OCI-LY3 (cell line): ENCODE results near the gene LACRT.

Experiments used
- H2AFZ ChIP-seq: fragments of 200-600, 300-600 bp; shearing (Covaris generic); 2 replicates; pipeline ENCODE4 v1.6.0; 2014; ENCODE audit warnings: antibody characterized with exemption, low read depth, low read length
- H3K27ac ChIP-seq: fragments of 200-600, 300-600 bp; sonication (generic); 2 replicates; pipeline ENCODE4 v1.5.1; 2014; ENCODE audit warnings: mild to moderate bottlenecking, low read length, moderate library complexity, mixed read lengths
- H3K27me3 ChIP-seq: fragments of 200-600, 300-600 bp; sonication (generic); 2 replicates; pipeline ENCODE4 v1.6.1; 2014; ENCODE audit warnings: low read depth, low read length, mixed read lengths
- H3K36me3 ChIP-seq: fragments of 200-600, 300-600 bp; sonication (generic); replicated peaks from 2 replicates; pipeline ENCODE3; 2014; ENCODE audit warnings: low read depth, low read length, mixed read lengths
- H3K4me1 ChIP-seq: fragments of 300-600, 200-600 bp; sonication (generic); 2 replicates; pipeline ENCODE4 v1.6.1; 2014; ENCODE audit warnings: low read length, mixed read lengths
- H3K4me2 ChIP-seq: fragments of 200-600, 300-600 bp; sonication (generic); 2 replicates; pipeline ENCODE4 v1.6.1; 2014; ENCODE audit warnings: low read length, mixed read lengths
- H3K4me3 ChIP-seq: fragments of 300-600, 200-600 bp; sonication (generic); 2 replicates; pipeline ENCODE4 v1.5.1; 2014; ENCODE audit warnings: antibody characterized with exemption, mild to moderate bottlenecking, low read length, moderate library complexity
- H3K79me2 ChIP-seq: fragments of 300-600, 200-600 bp; shearing (Covaris generic); 2 replicates; pipeline ENCODE4 v1.6.1; 2014; ENCODE audit warnings: mild to moderate bottlenecking, low read length, mixed read lengths
- H3K9ac ChIP-seq: fragments of 300-600, 200-600 bp; shearing (Covaris generic); 2 replicates; pipeline ENCODE4 v1.6.0; 2014; ENCODE audit warnings: mild to moderate bottlenecking, low read length, moderate library complexity
- H3K9me3 ChIP-seq: fragments of 200-600, 300-600 bp; shearing (Covaris generic); 2 replicates; pipeline ENCODE4 v1.6.1; 2014; ENCODE audit warnings: low read length, mixed read lengths; ENCODE audit not compliant: insufficient read depth
- H4K20me1 ChIP-seq: fragments of 200-600, 300-600 bp; sonication (generic); 2 replicates; pipeline ENCODE4 v1.6.1; 2016; ENCODE audit warnings: low read length, mixed read lengths; ENCODE audit not compliant: insufficient read depth
- EZH2phosphoT487 ChIP-seq: fragments of 200-600 bp; shearing (Covaris generic); IDR thresholded peaks from 2 replicates; pipeline ENCODE4 v1.6.1; 2018; ENCODE audit warnings: antibody characterized with exemption, mixed run types, low read depth
- TF ChIP-seq, protein P1 (sequence below): fragments of 200-600, 300-600 bp; sonication (generic); IDR thresholded peaks from 2 replicates; pipeline ENCODE4 v1.5.1; 2014; ENCODE audit warnings: antibody characterized with exemption, low read length, low read depth

LACRT gene

DNA sequence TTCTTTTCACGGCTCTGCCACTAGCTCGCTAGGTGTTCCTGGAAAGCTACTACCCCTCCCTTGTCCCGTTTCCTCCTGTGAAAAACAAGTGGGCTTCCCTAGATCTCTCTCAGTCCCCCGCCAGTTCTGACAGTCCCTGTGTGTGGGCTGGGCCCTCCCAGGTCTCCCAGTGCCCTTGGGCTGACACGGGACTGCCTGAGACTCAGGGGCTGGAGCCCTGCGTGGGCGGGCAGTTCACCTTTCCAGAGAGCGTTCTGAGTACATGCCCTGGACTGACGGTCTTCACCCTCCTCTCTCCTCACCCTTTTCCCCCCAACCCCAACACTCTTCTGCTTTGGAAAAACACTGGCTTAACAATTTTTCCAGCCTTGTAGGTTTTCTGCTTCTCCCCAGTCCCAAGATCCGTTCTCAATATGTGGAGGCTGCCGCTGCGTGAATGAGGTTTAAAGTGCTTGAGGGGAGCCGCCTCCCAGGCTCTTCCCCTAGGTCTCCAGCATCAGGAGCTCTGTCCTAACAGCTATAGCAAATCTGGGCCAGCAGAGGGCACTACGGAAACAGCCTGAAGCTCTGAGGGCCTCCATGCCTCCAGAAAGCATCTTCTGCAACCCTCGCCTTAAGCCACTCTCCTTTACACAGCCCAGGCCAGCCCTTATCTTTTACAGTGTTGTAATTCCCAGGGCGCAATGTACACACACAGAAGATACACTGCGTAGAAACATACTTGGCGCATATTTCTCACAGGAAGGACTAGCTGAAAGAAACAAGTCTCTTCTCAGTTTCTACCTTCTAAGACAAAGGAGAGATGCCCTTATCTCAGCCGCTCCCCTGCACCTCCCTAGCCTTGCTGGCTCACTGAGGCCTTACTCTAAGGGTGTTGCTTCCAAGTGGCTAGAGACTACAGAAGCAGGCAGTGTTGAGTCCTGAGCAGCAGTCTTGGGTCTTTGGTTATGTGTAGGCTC is 23.9 kb upstream of the LACRT start:
- Histone ChIP-seq H3K4me1 (peaks cover 5% of the 10 kb centered on the region; the same call in 1 of the 2 replicates), H3K27me3 (peaks cover 28% of the 10 kb centered on the region), H2AFZ (no peak overlapping the region), H3K4me2 (no peak overlapping the region), H3K27ac (no peak overlapping the region), H4K20me1 (no peaks in the 10 kb centered on the region), H3K4me3 (no peak overlapping the region), H3K9ac (no peak overlapping the region), H3K36me3 (no peaks in the 10 kb centered on the region), H3K79me2 (no peaks in the 10 kb centered on the region), H3K9me3 (no peaks in the 10 kb centered on the region)
- TF ChIP-seq EZH2phosphoT487 = no peak
- TF ChIP-seq, protein P1, sequence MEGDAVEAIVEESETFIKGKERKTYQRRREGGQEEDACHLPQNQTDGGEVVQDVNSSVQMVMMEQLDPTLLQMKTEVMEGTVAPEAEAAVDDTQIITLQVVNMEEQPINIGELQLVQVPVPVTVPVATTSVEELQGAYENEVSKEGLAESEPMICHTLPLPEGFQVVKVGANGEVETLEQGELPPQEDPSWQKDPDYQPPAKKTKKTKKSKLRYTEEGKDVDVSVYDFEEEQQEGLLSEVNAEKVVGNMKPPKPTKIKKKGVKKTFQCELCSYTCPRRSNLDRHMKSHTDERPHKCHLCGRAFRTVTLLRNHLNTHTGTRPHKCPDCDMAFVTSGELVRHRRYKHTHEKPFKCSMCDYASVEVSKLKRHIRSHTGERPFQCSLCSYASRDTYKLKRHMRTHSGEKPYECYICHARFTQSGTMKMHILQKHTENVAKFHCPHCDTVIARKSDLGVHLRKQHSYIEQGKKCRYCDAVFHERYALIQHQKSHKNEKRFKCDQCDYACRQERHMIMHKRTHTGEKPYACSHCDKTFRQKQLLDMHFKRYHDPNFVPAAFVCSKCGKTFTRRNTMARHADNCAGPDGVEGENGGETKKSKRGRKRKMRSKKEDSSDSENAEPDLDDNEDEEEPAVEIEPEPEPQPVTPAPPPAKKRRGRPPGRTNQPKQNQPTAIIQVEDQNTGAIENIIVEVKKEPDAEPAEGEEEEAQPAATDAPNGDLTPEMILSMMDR = peak; percentile 71

DNA sequence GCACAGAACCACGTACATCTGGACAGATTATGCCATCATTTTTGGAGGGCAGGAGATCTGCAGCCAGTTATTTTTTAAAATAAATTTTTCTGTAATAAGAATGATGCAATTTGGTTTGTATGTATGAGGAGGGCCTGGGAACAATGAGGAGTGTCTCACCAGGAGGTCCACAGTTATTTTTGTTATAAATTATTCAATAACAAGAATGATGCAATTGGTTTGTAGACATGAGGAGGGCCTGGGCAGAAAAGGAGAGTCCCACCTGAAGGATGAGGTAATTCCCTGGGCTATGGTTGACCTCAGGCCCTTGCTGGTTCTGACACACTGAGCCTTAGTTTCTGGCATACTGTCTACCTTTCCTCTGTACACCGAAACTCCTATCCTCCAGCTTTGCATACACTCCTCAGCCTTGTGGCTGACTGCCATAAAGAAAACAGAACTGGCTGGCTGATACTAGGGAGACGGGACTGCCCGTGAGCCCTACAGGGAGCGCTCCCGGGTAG is 22.5 kb upstream of the LACRT start:
- no peaks in the 10 kb centered on the region for H4K20me1 ChIP-seq
- no peaks in the 10 kb centered on the region for H3K9me3 ChIP-seq
- H3K27me3 ChIP-seq = peaks cover 37% of the 10 kb centered on the region
- H3K79me2 ChIP-seq = no peaks in the 10 kb centered on the region
- peaks cover 5% of the 10 kb centered on the region; the same call in 1 of the 2 replicates for H3K4me1 ChIP-seq
- H3K4me2 ChIP-seq = no peak overlapping the region
- TF ChIP-seq, protein P1 = no peak
- TF ChIP-seq EZH2phosphoT487 = no peak
- H3K4me3 ChIP-seq = no peak overlapping the region
- H3K36me3 ChIP-seq = no peaks in the 10 kb centered on the region
- H3K9ac ChIP-seq = no peak overlapping the region
- no peak overlapping the region for H3K27ac ChIP-seq
- H2AFZ ChIP-seq = no peak overlapping the region

DNA sequence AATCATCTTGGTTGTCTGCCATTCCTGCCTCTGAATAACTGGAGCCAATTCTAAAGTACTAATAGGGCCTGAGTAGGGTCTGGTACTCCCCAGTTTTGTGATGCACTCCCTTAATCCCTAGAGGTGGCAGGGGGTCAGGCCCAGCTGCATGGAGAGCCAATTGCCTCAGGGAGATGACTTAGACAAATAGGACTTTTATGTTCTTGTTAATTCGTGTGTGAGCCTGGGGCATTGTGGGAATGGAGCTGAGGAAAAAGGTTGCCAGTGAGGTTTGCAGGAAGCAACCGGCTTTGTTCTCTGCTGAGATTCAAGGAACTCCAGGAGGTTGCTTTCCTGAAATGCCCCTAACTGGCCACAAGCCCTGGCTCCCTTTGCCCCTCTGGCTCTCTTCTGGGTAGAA is 20.2 kb upstream of the LACRT start:
- no peaks in the 10 kb centered on the region for H3K4me1 ChIP-seq
- H3K27me3 ChIP-seq = peaks cover 37% of the 10 kb centered on the region
- no peak overlapping the region for H3K9ac ChIP-seq
- no peak overlapping the region for H3K4me2 ChIP-seq
- H3K27ac ChIP-seq = no peak overlapping the region
- no peaks in the 10 kb centered on the region for H3K36me3 ChIP-seq
- H3K4me3 ChIP-seq = no peak overlapping the region
- no peak for TF ChIP-seq EZH2phosphoT487
- TF ChIP-seq, protein P1 = no peak
- H3K9me3 ChIP-seq = no peaks in the 10 kb centered on the region
- H4K20me1 ChIP-seq = no peaks in the 10 kb centered on the region
- no peaks in the 10 kb centered on the region for H3K79me2 ChIP-seq
- no peak overlapping the region for H2AFZ ChIP-seq

DNA sequence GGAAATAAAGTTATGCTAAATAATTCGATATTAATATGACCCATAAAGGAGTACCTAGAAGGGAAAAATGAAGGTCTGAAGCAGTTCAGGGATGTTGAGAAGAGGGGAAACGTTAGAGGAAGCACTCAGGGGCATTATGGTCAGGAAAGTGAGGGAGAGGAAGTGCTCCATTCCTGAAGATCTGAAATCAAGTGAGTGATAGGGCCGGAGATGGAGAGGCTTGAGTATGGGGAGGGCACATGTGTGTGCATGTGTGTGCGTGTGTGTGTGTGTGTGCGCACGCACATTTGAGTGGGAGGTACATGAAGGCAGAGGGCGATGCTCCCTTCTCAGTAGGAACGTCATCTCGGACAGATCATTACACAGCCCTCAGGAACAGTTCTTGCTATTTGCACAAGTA is 18.3 kb upstream of the LACRT start:
- Histone ChIP-seq H3K9me3 (no peaks in the 10 kb centered on the region), H3K9ac (no peak overlapping the region), H3K36me3 (no peaks in the 10 kb centered on the region), H2AFZ (no peak overlapping the region), H3K27ac (no peak overlapping the region), H4K20me1 (no peaks in the 10 kb centered on the region), H3K27me3 (peaks cover 37% of the 10 kb centered on the region), H3K4me2 (no peak overlapping the region), H3K79me2 (no peaks in the 10 kb centered on the region), H3K4me1 (no peaks in the 10 kb centered on the region), H3K4me3 (no peak overlapping the region)
- no peak for TF ChIP-seq EZH2phosphoT487
- TF ChIP-seq, protein P1 = no peak
